Measurements from ENCODE around the gene DEF6.
"Not testable (repeated sequence)": the region's sequence is repeated elsewhere in the genome, so short reads cannot be mapped to it uniquely, and the experiment has no call there.

The DEF6 gene

DNA sequence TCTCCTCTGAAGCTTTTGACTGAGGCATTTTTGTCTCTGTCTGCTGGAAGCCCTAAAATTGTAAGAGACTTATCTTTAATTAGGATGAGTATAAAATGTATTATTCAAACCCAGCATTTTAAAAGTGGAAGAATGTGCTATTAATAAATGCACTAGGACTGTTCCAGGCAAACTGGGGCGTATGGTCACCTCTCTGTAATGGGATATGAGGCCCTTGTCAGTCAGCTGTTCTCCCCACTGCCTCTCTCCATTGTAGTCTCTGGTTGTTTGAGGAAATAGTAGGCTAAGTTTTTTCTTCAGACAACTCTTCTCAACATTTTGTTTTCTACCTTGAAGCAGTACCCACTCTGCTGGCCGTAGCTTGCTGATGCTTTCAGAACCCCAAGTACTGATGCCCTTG is 14.3 kb upstream of the DEF6 start:
- no peak for DNase-seq

DNA sequence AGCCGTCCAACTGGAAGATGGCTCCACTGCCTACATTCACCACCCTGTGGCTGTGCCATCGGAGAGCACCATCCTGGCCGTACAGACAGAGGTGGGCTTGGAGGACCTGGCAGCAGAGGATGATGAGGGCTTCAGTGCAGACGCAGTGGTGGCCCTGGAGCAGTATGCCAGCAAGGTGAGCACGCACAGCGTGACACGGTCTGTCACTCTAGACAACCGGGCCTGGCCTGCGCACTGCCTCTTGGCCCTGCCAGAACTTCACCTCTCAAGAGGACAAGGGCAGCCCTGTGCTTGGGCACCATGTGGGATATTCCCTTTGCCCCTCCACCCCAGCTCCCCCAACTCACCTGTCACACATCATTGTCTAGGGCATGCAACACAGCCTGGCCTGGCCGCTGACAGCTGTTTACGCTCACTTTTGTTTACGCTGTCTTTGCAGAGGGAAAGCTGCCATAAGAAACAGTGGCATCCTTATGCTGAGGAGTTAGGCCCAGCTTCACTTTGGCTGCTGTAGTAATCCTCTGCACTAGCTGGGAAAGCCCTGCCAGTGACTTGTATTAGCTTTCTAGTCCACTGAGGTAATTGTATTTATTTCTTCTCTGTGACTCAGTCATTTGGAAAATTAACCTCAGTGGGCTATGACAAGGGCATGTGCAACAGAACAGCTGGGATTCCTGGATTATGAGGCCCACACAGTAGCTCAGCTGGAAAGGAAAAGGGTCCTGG is 9.8 kb upstream of the DEF6 start:
- DNase-seq = no peak

DNA sequence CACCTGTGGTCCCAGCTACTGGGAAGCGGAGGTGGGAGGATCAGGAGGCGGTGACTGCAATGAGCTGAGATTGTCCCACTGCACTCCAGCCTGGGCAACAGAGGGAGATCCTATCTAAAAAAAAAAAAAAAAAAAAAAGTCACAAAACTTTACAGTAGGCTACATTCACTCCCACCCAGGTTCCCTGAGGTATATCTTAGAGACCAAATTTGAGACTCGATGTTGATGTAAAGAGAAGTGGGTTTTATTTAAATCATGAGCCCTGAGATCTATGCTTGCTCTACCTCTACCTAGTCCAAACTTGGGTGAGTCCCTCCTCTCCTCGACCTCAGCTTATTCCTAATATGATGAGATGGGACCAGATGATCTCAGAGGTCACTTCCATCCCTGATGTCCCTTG is 8.8 kb upstream of the DEF6 start:
- no peak for DNase-seq

DNA sequence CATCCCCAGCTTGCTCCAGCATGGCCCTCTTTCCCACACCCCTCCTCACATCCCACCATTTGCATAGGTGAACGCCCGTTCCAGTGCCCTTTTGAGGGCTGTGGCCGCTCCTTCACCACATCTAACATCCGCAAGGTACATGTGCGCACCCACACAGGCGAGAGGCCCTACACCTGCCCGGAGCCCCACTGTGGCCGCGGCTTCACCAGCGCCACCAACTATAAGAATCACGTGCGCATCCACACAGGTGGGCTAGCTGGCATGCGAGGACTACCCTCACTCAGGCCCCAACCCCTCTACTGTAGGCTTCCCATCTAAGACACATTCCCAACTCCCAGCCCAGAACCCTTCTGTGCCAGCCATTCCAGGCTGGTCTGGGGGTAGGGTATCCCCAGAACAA is 6.1 kb upstream of the DEF6 start:
- DNase-seq = no peak

DNA sequence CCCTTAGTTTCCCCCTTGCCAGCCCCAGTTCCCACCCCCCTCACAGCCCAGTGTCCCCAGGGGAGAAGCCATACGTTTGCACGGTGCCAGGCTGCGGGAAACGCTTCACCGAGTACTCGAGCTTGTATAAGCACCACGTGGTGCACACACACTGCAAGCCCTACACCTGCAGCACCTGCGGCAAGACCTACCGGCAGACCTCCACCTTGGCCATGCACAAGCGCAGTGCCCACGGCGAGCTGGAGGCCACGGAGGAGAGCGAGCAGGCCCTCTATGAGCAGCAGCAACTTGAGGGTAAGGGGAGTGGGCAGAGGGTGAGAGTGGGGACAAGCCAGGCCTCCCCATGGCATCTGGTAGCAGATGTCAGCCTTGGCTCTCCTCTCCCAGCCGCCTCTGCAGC is 5.1 kb upstream of the DEF6 start:
- no peak for DNase-seq

DNA sequence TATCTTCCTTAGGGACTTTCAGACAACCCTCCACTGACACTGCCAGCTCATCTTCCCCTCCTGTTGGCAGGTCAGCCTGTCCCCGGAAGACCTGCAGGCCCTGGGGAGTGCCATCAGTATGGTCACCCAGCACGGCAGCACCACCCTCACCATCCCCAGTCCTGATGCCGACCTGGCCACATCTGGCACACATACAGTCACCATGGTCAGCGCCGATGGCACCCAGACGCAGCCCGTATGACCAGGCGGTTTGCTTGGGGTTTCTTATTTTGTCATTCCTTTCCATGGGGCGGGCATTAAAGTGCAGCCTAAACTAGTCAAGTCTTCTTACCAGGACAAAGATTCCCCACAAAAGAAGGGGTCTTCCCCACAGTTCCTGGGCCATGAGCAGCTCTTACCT is 3.9 kb upstream of the DEF6 start:
- DNase-seq = no peak

DNA sequence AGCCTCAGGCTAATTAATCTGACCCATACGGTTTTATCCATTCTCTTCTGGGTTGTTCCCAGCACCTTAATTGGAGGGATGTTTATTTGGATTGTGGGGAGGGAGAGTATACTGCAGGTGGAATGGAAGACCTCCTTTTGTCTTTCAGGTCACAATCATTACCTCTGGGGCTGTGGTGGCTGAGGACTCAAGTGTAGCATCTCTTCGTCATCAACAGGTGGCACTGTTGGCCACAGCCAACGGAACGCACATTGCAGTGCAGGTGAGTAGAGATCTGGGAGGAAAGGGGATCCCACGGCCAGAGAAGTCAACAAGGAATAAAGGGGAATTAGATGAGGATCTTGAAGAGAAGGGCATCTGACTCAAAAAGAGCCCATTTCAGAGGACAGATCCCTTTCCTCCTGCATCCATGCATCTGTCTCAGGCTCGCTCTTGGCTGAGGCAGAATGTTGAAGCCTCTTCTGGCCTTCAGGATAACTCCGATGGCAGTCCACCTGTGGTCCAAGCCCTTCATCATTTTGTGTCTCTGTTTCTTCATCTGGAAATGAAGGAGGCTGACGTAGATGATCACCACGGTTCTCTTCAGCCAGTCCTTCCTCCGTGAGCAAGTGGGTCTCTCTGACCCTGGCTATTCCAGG is 3.2 kb upstream of the DEF6 start:
- no peak for DNase-seq

DNA sequence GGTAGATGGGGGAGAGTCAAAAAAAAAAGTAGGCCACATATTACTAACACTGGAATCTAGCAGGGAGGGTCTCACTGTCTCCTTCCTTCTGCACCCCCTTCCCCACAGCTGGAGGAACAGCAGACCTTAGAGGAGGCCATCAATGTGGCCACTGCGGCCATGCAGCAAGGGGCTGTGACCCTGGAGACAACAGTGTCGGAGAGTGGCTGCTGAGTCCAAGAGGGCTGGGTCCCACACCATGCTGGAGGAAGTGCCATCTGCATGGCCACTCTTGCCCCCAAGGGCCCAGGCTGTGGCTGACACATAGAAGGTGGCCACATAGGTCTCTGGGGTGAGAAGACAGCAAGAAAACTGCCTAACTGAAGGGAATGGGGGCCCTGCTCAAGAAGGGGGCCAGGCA is 2.6 kb upstream of the DEF6 start:
- DNase-seq = no peak

DNA sequence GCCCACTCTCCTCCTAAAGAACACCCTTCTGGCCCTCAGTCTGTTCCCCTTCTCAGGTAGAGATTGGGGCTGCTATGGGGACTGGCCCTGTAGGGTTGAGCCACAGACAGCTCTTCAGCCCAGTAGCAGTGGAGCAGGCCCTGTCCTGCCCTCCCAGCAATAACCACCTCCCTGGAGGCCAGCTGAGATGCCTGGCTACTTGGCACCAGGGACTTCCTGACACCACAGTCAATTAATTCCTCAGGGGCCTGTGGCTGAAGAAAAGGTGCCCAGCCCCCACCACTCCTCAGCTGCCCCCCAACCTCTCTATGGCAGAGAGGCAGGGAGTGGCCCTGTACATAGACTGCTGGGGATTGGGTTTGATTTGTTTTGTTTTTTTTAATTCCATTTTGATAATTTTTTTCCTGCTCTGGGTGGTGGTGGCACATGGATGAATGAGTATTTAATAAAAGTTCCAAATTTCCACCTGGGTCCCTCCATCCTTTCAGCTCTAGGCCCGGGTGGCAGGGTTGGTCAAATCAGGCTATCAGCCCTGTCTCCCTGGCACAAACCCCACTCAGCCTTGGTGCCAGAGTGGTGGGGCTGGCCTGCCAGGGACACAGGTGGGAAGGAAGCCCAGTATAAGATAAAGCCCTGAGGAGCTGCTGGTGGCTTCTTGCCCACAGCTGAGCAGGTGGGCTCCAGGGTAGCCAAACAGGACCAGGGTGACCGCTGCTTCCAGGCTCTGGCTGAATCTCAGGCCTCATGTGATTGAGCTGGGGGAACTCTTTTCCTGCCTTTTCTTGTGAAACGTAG is 1.9 kb upstream of the DEF6 start:
- no peak for DNase-seq

DNA sequence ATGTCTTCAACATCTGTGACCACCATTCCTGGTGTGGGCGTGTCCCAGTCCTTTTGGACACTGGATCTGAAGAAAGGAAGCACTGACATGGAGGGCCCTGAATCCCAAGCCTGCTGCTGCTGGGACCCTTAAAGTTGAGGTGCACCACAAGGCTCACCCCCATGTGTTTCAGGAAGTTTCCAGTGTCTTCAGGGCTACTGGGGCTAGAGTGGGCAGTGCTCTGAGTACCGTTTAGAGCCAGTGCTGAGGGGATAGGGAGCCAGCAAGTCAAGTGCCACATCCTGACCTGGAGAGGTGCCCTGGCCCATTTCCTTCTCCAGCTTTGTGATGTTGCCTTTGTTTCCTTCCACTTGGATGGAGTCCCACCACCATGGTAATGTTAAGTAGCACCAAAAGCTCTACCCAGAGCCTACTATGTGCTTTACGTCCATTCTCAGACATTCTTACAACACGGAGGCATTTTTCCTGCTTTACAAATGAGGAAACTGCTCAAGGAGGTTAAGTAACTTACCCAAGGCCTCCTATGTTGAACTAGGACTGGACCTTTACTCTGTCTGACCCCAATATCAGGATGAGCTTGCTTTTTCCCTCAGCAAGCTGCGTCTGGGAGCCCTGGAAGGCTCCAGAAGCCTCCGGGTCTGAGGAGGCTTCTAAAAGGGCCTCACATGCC is 552 bp upstream of the DEF6 start:
- no peak for DNase-seq

DNA sequence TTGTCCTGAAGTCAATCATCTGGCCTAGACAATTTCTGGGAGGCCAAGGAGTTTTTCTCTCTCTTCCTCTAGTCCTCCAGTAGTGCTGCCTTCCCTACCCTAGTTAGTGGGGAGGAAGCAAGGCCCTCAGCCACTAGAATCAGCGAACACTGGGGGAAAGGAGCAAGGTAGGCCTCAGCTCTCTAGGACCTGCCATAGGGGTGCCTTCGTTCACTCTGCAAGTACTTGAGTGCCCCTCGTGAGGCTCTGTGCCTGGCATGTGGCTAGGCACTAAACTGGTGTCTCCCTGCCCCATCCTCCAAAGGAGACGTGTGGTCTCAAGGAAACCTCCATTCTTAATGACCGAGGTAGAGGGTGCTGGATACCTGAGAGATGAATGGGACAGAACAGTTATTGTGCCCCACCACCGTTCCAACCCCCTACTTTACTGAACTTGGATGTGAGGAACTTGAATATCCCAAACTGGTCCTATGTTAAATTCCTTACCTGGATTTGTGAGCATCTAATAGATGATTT is 1.1 kb downstream of the DEF6 start:
- no peak for DNase-seq

DNA sequence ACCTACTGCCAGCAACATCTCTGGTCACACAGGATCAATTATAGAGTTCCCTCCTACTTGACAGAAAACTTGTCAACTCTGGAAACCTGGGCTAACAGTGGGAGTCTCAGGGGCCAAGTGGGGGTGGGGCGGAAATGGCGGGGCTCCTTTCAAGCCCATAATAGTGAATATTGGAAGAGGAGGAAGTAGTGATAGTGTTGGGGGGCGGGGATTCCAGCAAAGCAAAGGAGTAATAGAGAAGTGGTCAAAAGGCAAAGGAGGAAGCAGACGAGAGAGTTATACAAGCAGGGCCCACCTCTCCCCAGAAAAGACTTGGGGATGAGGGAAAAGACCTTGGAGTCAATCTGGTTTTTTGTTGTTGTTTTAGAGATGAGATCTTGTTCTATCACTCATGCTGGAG is 2.1 kb downstream of the DEF6 start:
- peak; percentile 69 for DNase-seq

DNA sequence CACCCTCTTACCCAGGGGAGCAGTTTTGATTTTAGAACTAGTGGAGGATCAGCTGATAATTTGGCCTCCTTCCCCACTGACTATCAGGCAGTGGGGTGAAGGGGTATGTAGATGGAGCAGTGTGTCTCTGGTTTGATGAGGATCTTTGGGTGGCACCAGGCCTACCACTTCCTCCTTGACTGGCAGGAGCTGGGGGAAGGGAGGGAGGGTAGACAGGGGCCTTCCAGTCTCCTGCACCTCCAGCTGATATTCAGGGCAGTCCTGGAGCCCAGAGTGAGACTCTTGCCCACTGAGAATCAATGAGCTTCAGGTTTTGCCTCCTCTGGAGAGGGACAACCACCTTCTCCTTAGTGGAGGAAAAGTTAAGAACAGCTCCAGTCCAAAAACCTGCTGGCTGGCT is 3.2 kb downstream of the DEF6 start:
- DNase-seq = no peak

DNA sequence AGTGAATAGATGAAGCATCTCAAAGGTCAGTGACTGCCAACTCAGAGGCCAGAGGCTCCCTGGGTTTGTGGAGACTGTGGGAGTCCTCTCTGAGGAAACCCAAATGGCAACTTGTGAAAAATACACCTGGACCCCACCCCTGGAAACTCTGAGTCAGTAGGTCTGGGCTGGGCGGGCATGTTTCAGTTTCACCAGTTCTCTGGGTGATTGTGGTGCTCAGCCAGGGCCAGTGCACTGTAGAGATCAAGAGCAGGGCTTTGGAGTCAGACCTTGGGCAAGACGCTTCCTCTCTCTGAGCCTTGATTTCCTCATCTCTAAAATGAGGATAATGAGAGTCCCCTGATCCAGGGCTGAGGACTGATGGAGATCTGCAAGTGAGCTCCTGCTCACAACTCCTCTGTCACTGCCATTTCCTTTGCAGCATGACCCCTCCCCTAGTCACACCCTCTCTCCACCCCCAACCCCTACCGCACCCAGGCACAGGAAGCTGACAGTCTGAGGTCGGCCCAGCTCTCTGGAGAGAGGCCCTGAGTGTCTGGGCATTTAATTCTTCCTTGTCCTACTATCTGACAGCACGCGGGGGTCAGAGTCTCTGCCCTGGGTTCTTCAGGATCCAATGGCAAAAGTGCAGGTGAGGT is 5.1 kb downstream of the DEF6 start:
- DNase-seq = peak; percentile 70

DNA sequence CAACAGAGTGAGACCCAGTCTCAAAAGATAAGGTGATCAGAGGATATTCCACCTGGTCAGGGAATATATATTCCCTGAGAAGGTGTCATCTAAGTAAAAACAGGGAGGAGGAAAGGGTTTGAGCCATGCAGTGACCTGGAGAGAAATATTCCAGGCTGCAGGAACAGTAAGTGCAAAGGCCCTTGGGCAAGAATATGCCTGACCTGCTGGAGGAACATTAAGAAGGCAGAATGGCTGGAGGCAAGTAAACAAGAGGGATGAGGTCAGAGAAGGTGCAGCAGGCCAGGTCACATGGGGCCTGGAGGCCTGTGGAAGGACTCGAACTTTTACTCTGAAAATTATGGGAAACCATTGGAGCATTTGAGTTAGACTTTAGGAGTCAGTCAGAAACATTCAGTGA is 6.7 kb downstream of the DEF6 start:
- no peak for DNase-seq

DNA sequence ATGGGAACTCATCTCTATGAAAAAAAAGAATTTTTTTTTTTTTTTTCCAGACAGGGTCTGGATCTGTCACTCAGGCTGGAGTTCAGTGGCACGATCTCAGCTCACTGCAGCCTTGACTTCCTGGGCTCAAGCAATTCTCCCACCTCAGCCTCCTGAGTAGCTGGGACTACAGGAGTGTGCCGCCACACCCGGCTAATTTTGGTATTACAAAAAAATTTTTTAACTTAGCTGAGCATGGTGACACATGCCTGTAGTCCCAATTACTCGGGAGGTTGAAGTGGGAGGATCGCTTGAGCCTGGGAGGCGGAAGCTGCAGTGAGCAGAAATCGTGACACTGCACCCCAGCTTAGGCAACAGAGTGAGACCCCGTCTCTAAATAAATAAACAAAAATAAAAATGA is 7.5 kb downstream of the DEF6 start:
- no peak for DNase-seq

DNA sequence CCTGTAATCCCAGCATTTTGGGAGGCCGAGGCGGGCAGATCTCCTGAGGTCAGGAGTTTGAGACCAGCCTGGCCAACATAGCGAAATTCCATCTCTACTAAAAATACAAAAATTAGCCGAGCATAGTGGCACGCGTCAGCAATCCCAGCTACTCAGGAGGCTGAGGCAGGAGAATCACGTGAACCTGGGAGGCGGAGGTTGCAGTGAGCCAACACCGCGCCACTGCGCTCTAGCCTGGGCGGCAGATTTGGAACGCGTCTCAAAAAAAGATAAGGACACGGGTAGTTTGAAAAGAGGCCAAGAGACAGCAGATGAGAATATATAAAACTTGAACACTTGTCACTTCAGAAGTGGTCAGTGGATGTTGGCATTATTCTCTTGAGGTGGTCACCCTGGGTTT is 9.5 kb downstream of the DEF6 start:
- DNase-seq = not testable (repeated sequence)

DNA sequence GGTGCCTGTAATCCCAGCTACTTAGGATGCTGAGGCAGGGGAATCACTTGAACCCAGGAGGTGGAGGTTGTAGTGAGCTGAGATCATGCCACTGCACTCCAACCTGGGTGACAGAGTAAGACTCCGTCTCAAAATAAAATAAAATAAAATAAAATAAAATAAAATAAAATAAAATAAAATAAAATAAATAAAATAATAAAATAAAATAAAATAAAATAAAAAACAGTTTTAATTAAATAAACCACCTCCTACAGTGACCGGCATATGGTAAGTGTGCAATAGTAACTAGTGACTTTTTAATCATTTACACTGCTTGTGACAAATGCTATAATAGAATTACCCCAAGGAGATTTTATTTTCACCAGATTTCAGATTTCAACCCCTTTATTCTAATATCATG is 10.9 kb downstream of the DEF6 start:
- not testable (repeated sequence) for DNase-seq

DNA sequence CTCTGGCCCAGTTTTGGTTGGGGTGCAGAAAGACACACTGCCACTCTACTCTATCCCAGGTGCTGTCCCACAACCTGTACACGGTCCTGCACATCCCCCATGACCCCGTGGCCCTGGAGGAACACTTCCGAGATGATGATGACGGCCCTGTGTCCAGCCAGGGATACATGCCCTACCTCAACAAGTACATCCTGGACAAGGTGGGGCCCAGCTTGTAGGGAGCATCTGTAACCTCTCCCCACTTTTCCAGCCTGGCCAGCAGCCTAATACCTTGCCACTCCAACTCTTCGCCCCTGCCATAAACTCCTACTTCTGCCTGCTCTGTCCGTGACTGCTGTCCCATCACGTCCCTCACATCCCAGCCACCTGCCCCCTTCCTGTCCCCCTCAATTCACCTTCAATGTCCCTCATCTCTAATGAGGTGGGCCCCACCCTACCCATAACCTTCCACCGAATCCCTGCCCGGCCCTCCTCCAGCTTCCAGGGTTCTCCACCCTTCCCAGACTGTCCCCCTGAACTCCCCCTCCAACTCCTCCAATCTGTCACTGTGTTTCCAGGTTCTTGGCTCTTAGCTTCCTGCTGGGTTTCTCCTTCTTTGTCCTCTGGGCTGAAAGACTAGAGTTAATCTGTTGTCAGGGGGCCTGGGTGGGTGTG is 12.1 kb downstream of the DEF6 start:
- no peak for DNase-seq

DNA sequence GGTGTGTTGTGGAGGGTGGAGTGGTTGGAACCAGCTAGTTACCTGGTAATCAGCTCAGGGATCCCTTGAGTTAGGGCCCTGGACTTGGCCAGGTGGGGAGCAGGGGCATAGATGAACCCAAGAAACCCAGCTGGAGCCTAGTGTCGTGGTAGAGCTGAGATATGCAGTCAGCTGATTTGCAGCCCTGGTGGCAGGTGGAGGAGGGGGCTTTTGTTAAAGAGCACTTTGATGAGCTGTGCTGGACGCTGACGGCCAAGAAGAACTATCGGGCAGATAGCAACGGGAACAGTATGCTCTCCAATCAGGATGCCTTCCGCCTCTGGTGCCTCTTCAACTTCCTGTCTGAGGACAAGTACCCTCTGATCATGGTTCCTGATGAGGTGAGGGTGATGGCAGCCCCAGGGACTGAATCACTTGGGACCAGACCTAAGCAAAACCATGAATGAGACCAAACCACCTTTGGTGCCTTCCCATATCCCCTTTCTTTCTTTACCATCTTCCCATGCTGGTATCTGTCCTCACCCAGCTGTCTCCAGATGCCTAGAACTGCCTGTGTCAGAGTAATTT is 12.7 kb downstream of the DEF6 start:
- DNase-seq = no peak

DNA sequence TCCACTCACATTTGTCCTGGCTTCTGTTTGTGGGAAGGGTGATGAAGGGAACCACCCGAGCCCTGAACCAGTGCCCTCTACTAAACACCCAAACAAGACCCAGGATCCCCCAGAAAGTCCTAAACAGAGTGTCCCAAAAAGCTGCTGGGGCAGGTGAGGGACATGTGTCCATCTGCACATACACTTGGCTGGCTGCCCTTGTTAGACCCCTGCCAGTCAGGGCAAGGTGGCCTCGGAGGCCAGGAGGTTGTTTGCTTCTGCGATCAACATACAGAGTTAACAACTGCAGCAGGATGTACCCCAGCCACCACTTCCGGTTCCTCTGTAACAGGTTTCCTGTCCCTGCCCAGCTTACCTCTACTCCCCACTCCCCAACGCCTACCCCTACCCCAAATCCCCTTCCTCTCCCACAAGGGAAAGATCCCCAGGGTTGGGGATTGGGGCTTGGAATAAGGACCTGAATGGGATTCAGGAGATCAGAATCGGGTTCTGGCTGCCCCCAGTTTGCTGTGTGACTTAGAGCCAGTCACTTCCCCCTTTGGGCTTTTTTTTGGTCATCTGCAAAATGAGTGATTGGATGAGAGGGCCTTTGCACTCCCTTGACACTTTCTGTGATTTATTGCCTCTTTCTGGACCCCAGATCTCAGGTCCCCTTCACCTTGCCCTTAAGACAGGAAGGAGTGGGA is 13.9 kb downstream of the DEF6 start:
- peak; percentile 60 for DNase-seq

Data from GDM1 (cell line).